ENCODE data around the gene MARCHF3.
"Not testable (repeated sequence)": the region's sequence is repeated elsewhere in the genome, so short reads cannot be mapped to it uniquely, and the experiment has no call there.

Gene MARCHF3

GRCh38 chr5:126855266-126855665, 175.1 kb downstream of the MARCHF3 start:
- WGBS = 95% methylated on average over 8 of the region's 8 CpGs
- Histone ChIP-seq H3K4me3 (ENCODE audit: low read length) (no peak overlapping the region), H3K9me3 (ENCODE audit: insufficient read depth, low read depth, low read length) (no peaks in the 10 kb centered on the region), H3K27ac (ENCODE audit: low read depth, low read length) (no peak overlapping the region), H3K9ac (ENCODE audit: low read depth, low read length) (no peak overlapping the region), H3K36me3 (ENCODE audit: insufficient read depth, low read length) (no peaks in the 10 kb centered on the region), H3K4me1 (ENCODE audit: insufficient read depth, low read length) (peaks cover 20% of the 10 kb centered on the region), H3K27me3 (ENCODE audit: insufficient read depth, low read length) (no peaks in the 10 kb centered on the region)

DNA sequence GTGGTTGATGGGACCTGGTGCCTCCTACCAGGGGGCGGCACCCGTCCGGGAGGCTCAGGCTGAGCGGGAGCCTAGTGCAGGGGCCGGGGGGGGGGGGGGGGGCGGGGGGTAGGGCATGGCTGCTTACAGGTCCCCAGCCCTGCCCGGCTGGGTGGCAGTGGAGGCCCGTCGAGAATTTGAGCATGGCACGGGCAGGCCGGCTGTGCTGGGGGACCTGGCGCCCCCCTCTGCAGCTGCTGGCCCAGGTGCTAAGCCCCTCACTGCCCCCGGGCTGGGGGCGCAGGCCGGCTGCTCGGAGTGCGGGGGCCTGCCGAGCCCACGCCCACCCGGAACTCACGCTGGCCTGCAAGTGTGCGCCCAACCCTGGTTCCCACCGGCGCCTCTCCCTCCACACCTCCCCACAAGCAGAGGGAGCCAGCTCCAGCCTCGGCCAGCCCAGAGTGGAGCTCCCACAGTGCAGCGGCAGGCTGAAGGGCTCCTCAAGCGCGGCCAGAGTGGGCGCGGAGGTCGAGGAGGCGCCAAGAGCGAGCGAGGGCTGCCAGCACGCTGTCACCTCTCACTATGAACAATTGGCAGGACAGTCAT, 175.7 kb downstream of the MARCHF3 start:
- Histone ChIP-seq H3K9me3 (ENCODE audit: insufficient read depth, low read depth, low read length) (no peaks in the 10 kb centered on the region), H3K9ac (ENCODE audit: low read depth, low read length) (no peak overlapping the region), H3K27me3 (ENCODE audit: insufficient read depth, low read length) (no peaks in the 10 kb centered on the region), H3K4me1 (ENCODE audit: insufficient read depth, low read length) (peaks cover 20% of the 10 kb centered on the region), H3K4me3 (ENCODE audit: low read length) (no peak overlapping the region), H3K27ac (ENCODE audit: low read depth, low read length) (no peak overlapping the region), H3K36me3 (ENCODE audit: insufficient read depth, low read length) (no peaks in the 10 kb centered on the region)
- 98% methylated on average over 33 of the region's 35 CpGs for WGBS

- not testable (repeated sequence) for H3K9ac ChIP-seq (ENCODE audit: low read depth, low read length); H3K4me3 ChIP-seq (ENCODE audit: low read length); H3K9me3 ChIP-seq (ENCODE audit: insufficient read depth, low read depth, low read length); H3K27me3 ChIP-seq (ENCODE audit: insufficient read depth, low read length); H3K36me3 ChIP-seq (ENCODE audit: insufficient read depth, low read length); H3K27ac ChIP-seq (ENCODE audit: low read depth, low read length)
- peaks cover 20% of the 10 kb centered on the region for H3K4me1 ChIP-seq (ENCODE audit: insufficient read depth, low read length)
- 95% methylated on average over 27 of the region's 27 CpGs for WGBS
Measured at GRCh38 chr5:126853541-126854307, 176.6 kb downstream of the MARCHF3 start.

- H3K9ac ChIP-seq (ENCODE audit: low read depth, low read length) = no peak overlapping the region
- no peaks in the 10 kb centered on the region for H3K36me3 ChIP-seq (ENCODE audit: insufficient read depth, low read length)
- H3K27me3 ChIP-seq (ENCODE audit: insufficient read depth, low read length) = no peaks in the 10 kb centered on the region
- H3K9me3 ChIP-seq (ENCODE audit: insufficient read depth, low read depth, low read length) = no peaks in the 10 kb centered on the region
- H3K27ac ChIP-seq (ENCODE audit: low read depth, low read length) = no peak overlapping the region
- H3K4me3 ChIP-seq (ENCODE audit: low read length) = no peak overlapping the region
- WGBS = 87% methylated on average over 7 of the region's 7 CpGs
- H3K4me1 ChIP-seq (ENCODE audit: insufficient read depth, low read length) = peaks cover 19% of the 10 kb centered on the region
Measured at GRCh38 chr5:126852841-126853271, 177.5 kb downstream of the MARCHF3 start.

- H3K9ac ChIP-seq (ENCODE audit: low read depth, low read length) = no peak overlapping the region
- H3K4me1 ChIP-seq (ENCODE audit: insufficient read depth, low read length) = peaks cover 23% of the 10 kb centered on the region
- H3K4me3 ChIP-seq (ENCODE audit: low read length) = no peak overlapping the region
- no peaks in the 10 kb centered on the region for H3K9me3 ChIP-seq (ENCODE audit: insufficient read depth, low read depth, low read length)
- no peaks in the 10 kb centered on the region for H3K36me3 ChIP-seq (ENCODE audit: insufficient read depth, low read length)
- 73% methylated on average over 4 of the region's 4 CpGs for WGBS
- no peak overlapping the region for H3K27ac ChIP-seq (ENCODE audit: low read depth, low read length)
- no peaks in the 10 kb centered on the region for H3K27me3 ChIP-seq (ENCODE audit: insufficient read depth, low read length)
Measured at GRCh38 chr5:126852091-126852571, 178.2 kb downstream of the MARCHF3 start.

- Histone ChIP-seq H3K9me3 (ENCODE audit: insufficient read depth, low read depth, low read length) (no peaks in the 10 kb centered on the region), H3K4me1 (ENCODE audit: insufficient read depth, low read length) (peaks cover 28% of the 10 kb centered on the region), H3K4me3 (ENCODE audit: low read length) (no peak overlapping the region), H3K36me3 (ENCODE audit: insufficient read depth, low read length) (no peaks in the 10 kb centered on the region), H3K27me3 (ENCODE audit: insufficient read depth, low read length) (no peaks in the 10 kb centered on the region), H3K27ac (ENCODE audit: low read depth, low read length) (no peak overlapping the region), H3K9ac (ENCODE audit: low read depth, low read length) (no peak overlapping the region)
- 82% methylated on average over 14 of the region's 14 CpGs for WGBS
Measured at GRCh38 chr5:126851501-126852011, 178.8 kb downstream of the MARCHF3 start.

DNA sequence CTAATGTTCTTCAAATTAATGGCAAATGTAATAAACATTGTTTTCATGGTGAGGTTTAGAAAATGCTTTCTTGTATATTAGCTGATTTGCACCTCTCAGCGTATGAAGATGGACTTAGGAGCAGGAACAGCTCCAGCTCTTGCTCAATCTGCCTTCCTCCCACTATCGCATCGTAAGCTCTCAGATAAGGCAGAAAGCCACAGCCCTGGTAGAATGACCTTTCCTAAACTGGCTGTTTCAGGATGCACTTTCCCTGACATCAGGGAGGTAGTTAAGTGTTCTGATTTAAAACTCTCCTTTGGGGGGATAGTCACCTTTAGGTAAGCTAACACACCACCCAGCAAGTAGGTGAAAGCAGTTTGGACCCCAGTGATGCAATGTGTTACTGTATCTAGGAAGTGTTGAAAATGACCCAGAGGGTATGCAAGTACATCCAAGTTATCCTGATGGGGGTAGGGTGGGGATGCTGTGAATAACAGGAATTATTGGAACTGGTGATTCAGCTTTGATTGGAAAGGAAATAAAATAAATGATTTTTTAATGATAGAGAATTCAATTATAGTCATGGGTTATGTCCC, 181.2 kb downstream of the MARCHF3 start:
- Histone ChIP-seq H3K27ac (ENCODE audit: low read depth, low read length) (no peak overlapping the region), H3K36me3 (ENCODE audit: insufficient read depth, low read length) (no peaks in the 10 kb centered on the region), H3K4me3 (ENCODE audit: low read length) (no peak overlapping the region), H3K4me1 (ENCODE audit: insufficient read depth, low read length) (peaks cover 36% of the 10 kb centered on the region), H3K9ac (ENCODE audit: low read depth, low read length) (no peak overlapping the region), H3K9me3 (ENCODE audit: insufficient read depth, low read depth, low read length) (no peaks in the 10 kb centered on the region), H3K27me3 (ENCODE audit: insufficient read depth, low read length) (no peaks in the 10 kb centered on the region)
- WGBS = 94% methylated on average over 3 of the region's 3 CpGs

DNA sequence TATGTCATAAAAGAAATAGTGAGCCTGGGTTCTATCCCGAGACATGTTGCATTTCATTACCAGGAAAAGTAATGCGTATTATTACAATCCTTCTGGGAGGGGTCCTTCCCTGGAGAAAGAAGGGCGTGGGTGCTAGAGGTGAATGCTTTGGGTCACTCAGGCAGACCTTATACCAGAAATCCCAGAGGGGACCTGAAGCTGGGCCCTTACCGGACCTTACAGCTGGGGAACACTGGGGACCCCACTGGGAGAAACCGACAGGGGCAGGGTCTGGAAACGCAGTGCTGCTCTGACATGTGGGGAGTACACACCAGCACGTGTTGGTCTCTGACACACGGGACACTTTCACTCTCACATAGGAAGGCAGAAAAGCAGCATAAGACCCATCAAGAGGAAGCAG, 182.1 kb downstream of the MARCHF3 start:
- no peaks in the 10 kb centered on the region for H3K27me3 ChIP-seq (ENCODE audit: insufficient read depth, low read length)
- H3K4me1 ChIP-seq (ENCODE audit: insufficient read depth, low read length) = peaks cover 36% of the 10 kb centered on the region
- H3K36me3 ChIP-seq (ENCODE audit: insufficient read depth, low read length) = no peaks in the 10 kb centered on the region
- no peaks in the 10 kb centered on the region for H3K9me3 ChIP-seq (ENCODE audit: insufficient read depth, low read depth, low read length)
- no peak overlapping the region for H3K4me3 ChIP-seq (ENCODE audit: low read length)
- 86% methylated on average over 8 of the region's 8 CpGs for WGBS
- peak overlapping the region; percentile 8; the same call in 1 of the 2 replicates for H3K9ac ChIP-seq (ENCODE audit: low read depth, low read length)
- no peak overlapping the region for H3K27ac ChIP-seq (ENCODE audit: low read depth, low read length)

DNA sequence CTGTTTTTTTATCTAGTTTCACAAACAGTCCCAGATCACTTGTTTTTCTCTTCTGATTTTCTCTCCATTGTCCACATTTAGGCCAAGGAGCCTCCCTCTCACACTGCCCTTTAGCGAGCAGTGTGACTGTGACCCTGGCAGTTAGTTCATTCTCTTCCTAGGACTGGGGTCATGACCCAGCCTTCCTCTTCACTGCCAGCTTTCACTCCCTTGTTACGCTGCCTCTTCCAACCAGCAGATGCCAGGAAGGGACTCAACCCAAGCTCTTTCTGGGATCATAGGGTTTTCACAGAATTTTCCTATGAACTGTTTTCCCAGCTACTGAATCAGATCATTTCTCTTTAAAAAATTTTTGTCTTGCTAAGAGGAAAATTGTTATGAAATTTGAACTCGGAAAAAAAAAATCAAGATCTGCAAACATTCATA, 182.5 kb downstream of the MARCHF3 start:
- 65% methylated on average over 2 of the region's 3 CpGs for WGBS
- H3K9ac ChIP-seq (ENCODE audit: low read depth, low read length) = no peak overlapping the region
- H3K27ac ChIP-seq (ENCODE audit: low read depth, low read length) = peak overlapping the region; percentile 1; the same call in 1 of the 2 replicates

GRCh38 chr5:126847456-126847820, 182.9 kb downstream of the MARCHF3 start:
- Histone ChIP-seq H3K9ac (ENCODE audit: low read depth, low read length) (no peak overlapping the region), H3K27ac (ENCODE audit: low read depth, low read length) (peak overlapping the region; percentile 1; the same call in 1 of the 2 replicates), H3K4me1 (ENCODE audit: insufficient read depth, low read length) (peaks cover 36% of the 10 kb centered on the region)

More for the DNA sequence above, 182.5 kb downstream of the MARCHF3 start:
- peaks cover 36% of the 10 kb centered on the region for H3K4me1 ChIP-seq (ENCODE audit: insufficient read depth, low read length)
- H3K9me3 ChIP-seq (ENCODE audit: insufficient read depth, low read depth, low read length) = no peaks in the 10 kb centered on the region
- no peak overlapping the region for H3K4me3 ChIP-seq (ENCODE audit: low read length)
- no peaks in the 10 kb centered on the region for H3K36me3 ChIP-seq (ENCODE audit: insufficient read depth, low read length)
- no peaks in the 10 kb centered on the region for H3K27me3 ChIP-seq (ENCODE audit: insufficient read depth, low read length)

More at GRCh38 chr5:126847456-126847820, 182.9 kb downstream of the MARCHF3 start:
- H3K36me3 ChIP-seq (ENCODE audit: insufficient read depth, low read length) = no peaks in the 10 kb centered on the region
- no peaks in the 10 kb centered on the region for H3K27me3 ChIP-seq (ENCODE audit: insufficient read depth, low read length)
- H3K9me3 ChIP-seq (ENCODE audit: insufficient read depth, low read depth, low read length) = no peaks in the 10 kb centered on the region
- no peak overlapping the region for H3K4me3 ChIP-seq (ENCODE audit: low read length)
- 88% methylated on average over 4 of the region's 4 CpGs for WGBS

Measured in HUES64 (cell line).